OCI-LY3 (cell line): ENCODE measurements around the gene MSN.

Experiments used
- H2AFZ ChIP-seq: fragments of 200-600, 300-600 bp; shearing (Covaris generic); 2 replicates; pipeline ENCODE4 v1.6.0; 2014; ENCODE audit warnings: antibody characterized with exemption, low read depth, low read length
- H3K27ac ChIP-seq: fragments of 200-600, 300-600 bp; sonication (generic); 2 replicates; pipeline ENCODE4 v1.5.1; 2014; ENCODE audit warnings: mild to moderate bottlenecking, low read length, moderate library complexity, mixed read lengths
- H3K27me3 ChIP-seq: fragments of 200-600, 300-600 bp; sonication (generic); 2 replicates; pipeline ENCODE4 v1.6.1; 2014; ENCODE audit warnings: low read depth, low read length, mixed read lengths
- H3K36me3 ChIP-seq: fragments of 200-600, 300-600 bp; sonication (generic); replicated peaks from 2 replicates; pipeline ENCODE3; 2014; ENCODE audit warnings: low read depth, low read length, mixed read lengths
- H3K4me1 ChIP-seq: fragments of 300-600, 200-600 bp; sonication (generic); 2 replicates; pipeline ENCODE4 v1.6.1; 2014; ENCODE audit warnings: low read length, mixed read lengths
- H3K4me2 ChIP-seq: fragments of 200-600, 300-600 bp; sonication (generic); 2 replicates; pipeline ENCODE4 v1.6.1; 2014; ENCODE audit warnings: low read length, mixed read lengths
- H3K4me3 ChIP-seq: fragments of 300-600, 200-600 bp; sonication (generic); 2 replicates; pipeline ENCODE4 v1.5.1; 2014; ENCODE audit warnings: antibody characterized with exemption, mild to moderate bottlenecking, low read length, moderate library complexity
- H3K79me2 ChIP-seq: fragments of 300-600, 200-600 bp; shearing (Covaris generic); 2 replicates; pipeline ENCODE4 v1.6.1; 2014; ENCODE audit warnings: mild to moderate bottlenecking, low read length, mixed read lengths
- H3K9ac ChIP-seq: fragments of 300-600, 200-600 bp; shearing (Covaris generic); 2 replicates; pipeline ENCODE4 v1.6.0; 2014; ENCODE audit warnings: mild to moderate bottlenecking, low read length, moderate library complexity
- H3K9me3 ChIP-seq: fragments of 200-600, 300-600 bp; shearing (Covaris generic); 2 replicates; pipeline ENCODE4 v1.6.1; 2014; ENCODE audit warnings: low read length, mixed read lengths; ENCODE audit not compliant: insufficient read depth
- H4K20me1 ChIP-seq: fragments of 200-600, 300-600 bp; sonication (generic); 2 replicates; pipeline ENCODE4 v1.6.1; 2016; ENCODE audit warnings: low read length, mixed read lengths; ENCODE audit not compliant: insufficient read depth
- CTCF ChIP-seq: fragments of 200-600, 300-600 bp; sonication (generic); IDR thresholded peaks from 2 replicates; pipeline ENCODE4 v1.5.1; 2014; ENCODE audit warnings: antibody characterized with exemption, low read length, low read depth
- EZH2phosphoT487 ChIP-seq: fragments of 200-600 bp; shearing (Covaris generic); IDR thresholded peaks from 2 replicates; pipeline ENCODE4 v1.6.1; 2018; ENCODE audit warnings: antibody characterized with exemption, mixed run types, low read depth

MSN gene

DNA sequence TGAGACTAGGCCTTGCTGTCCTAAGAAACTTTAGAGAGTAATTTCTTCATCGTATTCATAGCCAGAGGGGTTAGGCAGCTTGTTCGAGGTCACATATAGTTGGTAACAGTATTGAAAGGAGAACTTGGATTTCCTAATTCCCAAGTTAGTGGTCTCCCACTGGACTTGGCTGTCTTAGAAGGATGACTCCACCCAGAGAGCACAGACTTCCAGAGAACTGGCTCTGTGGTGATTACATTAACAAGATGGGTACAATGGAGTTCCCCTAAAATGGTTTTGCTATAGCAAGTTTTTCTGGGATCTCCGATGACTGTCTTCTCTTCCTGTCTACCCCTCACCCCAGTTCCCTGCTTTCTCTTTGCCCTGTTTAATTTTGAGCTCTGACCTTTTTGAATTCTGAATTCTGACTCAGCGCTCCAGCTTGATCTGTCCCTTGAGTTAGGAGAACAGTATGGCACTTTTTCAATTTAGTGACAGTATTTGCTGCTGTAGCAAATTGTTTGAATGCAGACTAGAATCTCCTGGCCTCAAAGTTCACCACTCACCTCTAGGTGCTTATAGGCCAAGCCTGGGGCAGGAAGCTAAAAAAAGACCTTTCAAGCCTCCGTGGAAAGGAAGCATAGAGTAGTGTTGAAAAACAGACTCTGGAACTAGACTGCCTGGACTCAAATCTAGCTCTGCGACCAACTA, 6.9 kb downstream of the MSN start:
- H3K27ac ChIP-seq, result no peak overlapping the region
- H2AFZ ChIP-seq, result no peak overlapping the region
- no peak overlapping the region for H3K4me3 ChIP-seq
- H4K20me1 ChIP-seq, result peaks cover 58% of the 10 kb centered on the region
- H3K36me3 ChIP-seq, result peaks cover 11% of the 10 kb centered on the region
- H3K79me2 ChIP-seq, result peaks cover 88% of the 10 kb centered on the region
- H3K9me3 ChIP-seq, result no peaks in the 10 kb centered on the region
- H3K4me2 ChIP-seq, result no peak overlapping the region
- H3K4me1 ChIP-seq, result peaks cover 10% of the 10 kb centered on the region
- TF ChIP-seq CTCF (no peak), EZH2phosphoT487 (no peak)
- H3K27me3 ChIP-seq, result no peaks in the 10 kb centered on the region
- no peak overlapping the region for H3K9ac ChIP-seq

DNA sequence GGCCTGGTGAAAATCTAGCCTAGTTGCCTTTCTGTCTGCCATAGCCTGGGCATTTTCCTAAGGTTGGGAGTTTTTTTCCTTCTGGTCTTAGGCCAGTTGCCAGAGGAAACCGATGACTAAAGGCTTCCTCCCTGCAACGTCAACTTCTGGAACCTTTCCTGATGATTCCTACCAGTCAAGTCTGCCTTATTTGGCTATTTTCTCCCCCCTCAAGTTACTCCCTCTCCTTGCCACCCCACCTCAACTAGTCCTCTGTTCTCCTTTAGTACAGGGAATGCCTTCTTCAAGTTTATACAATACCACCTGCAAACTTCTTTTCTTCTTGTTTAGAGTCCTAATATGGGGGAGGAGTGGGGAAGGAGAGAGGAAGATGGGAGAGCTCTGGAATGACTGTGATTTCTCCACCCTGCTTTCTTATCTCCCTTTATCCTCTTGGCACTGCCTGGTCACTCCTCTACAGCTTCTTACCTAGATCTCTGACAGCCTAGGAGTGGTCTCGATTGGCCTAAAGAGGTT, 10.6 kb downstream of the MSN start:
- Histone ChIP-seq H3K79me2 (peaks cover 90% of the 10 kb centered on the region), H3K36me3 (peaks cover 4% of the 10 kb centered on the region), H3K4me2 (no peak overlapping the region), H2AFZ (no peak overlapping the region), H4K20me1 (peaks cover 70% of the 10 kb centered on the region), H3K27me3 (no peaks in the 10 kb centered on the region), H3K27ac (no peak overlapping the region), H3K4me3 (no peak overlapping the region), H3K4me1 (peaks cover 14% of the 10 kb centered on the region), H3K9ac (no peak overlapping the region), H3K9me3 (no peaks in the 10 kb centered on the region)
- no peak for TF ChIP-seq EZH2phosphoT487
- TF ChIP-seq CTCF, result no peak

DNA sequence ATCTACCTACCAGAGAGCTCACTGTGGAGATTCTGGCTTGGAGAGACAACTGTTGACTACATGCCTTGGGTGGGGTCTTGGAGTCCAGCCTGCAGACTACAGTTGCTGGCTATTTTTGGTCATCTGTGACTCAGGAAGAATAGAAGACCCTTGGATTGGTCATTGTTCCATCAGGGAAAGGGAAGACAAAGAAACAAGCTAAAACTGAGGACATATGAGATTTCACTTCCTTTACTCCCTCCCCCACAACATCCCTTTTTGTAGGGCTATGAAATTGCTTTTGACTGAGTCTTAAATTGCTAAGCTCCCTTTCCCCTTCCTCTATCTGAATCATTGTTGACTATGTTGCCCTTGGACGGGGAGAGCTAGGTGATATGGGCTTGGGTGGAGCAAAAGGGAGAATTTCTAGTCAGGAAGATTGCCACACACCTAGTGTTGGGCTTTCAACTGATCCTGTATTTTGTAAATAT, 11.7 kb downstream of the MSN start:
- no peaks in the 10 kb centered on the region for H3K9me3 ChIP-seq
- H3K36me3 ChIP-seq, result peaks cover 4% of the 10 kb centered on the region
- H4K20me1 ChIP-seq, result peaks cover 64% of the 10 kb centered on the region
- H3K4me1 ChIP-seq, result peaks cover 14% of the 10 kb centered on the region
- H3K4me3 ChIP-seq, result no peak overlapping the region
- H3K27me3 ChIP-seq, result no peaks in the 10 kb centered on the region
- peak overlapping the region; percentile 45 for H3K4me2 ChIP-seq
- no peak overlapping the region for H2AFZ ChIP-seq
- H3K79me2 ChIP-seq, result peaks cover 81% of the 10 kb centered on the region
- TF ChIP-seq EZH2phosphoT487 (no peak), CTCF (no peak)
- H3K27ac ChIP-seq, result 0 out of 2 replicates have a peak overlapping the region, but pooled peaks have one; percentile 14
- no peak overlapping the region for H3K9ac ChIP-seq

DNA sequence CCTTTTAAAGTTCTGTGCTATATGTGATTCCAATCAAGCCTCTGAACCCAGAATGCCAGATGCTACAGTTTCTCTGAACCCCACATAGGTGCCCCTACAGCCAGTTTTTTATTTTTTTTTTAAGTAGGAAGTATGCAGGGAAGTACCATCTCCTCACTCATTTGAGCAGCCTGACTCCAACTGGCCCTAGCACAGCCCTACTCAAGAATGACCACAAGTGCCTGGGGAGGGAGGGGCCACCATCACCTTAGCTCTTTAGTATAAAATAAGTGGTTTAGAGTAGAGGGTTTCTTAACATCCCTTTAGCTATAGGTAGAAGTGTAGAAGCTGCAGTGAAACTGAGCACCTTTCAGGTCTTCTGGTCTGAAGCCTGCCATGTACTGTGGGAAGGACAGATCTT, 14.4 kb downstream of the MSN start:
- no peaks in the 10 kb centered on the region for H3K27me3 ChIP-seq
- H3K4me3 ChIP-seq, result no peak overlapping the region
- H3K27ac ChIP-seq, result no peak overlapping the region
- H3K79me2 ChIP-seq, result peaks cover 79% of the 10 kb centered on the region
- no peak for TF ChIP-seq CTCF
- no peak for TF ChIP-seq EZH2phosphoT487
- H3K36me3 ChIP-seq, result no peaks in the 10 kb centered on the region
- H3K4me1 ChIP-seq, result peaks cover 14% of the 10 kb centered on the region
- no peaks in the 10 kb centered on the region for H3K9me3 ChIP-seq
- no peak overlapping the region for H2AFZ ChIP-seq
- no peak overlapping the region for H3K4me2 ChIP-seq
- no peak overlapping the region for H3K9ac ChIP-seq
- peaks cover 58% of the 10 kb centered on the region for H4K20me1 ChIP-seq
